Nephron (organoid): ENCODE data around the gene CALN1.

Experiments
- H3K27ac Mint-ChIP-seq, 3 experiments: 2 replicates each; pipeline ENCODE4 v1.8.0; 2020; ENCODE audit warnings: mixed read lengths in 3 of 3, mild to moderate bottlenecking in 2 of 3, moderate library complexity in 1 of 3
- H3K27me3 Mint-ChIP-seq: 2 replicates; pipeline ENCODE4 v1.8.0; 2021; ENCODE audit warnings: low read depth, mild to moderate bottlenecking, moderate library complexity, mixed read lengths
- H3K36me3 Mint-ChIP-seq: 2 replicates; pipeline ENCODE4 v1.8.0; 2020; ENCODE audit warnings: low read depth, mixed read lengths
- H3K4me1 Mint-ChIP-seq: 2 replicates; pipeline ENCODE4 v1.8.0; 2020; ENCODE audit warnings: mixed read lengths
- H3K4me3 Mint-ChIP-seq, 3 experiments: 2 replicates each; pipeline ENCODE4 v1.8.0; 2020; ENCODE audit warnings: mild to moderate bottlenecking in 3 of 3, mixed read lengths in 3 of 3, moderate library complexity in 2 of 3
- H3K9me3 Mint-ChIP-seq: 2 replicates; pipeline ENCODE4 v1.8.0; 2020; ENCODE audit warnings: mixed read lengths
- TF ChIP-seq, protein P1 (sequence below), 3 experiments: fragments of 200-600 bp; sonication (generic); IDR thresholded peaks; one replicate each; pipeline ENCODE4 v1.5.0; 2021; ENCODE audit warnings: antibody characterized with exemption in 3 of 3; ENCODE audit not compliant: unreplicated experiment in 3 of 3

The CALN1 gene

DNA sequence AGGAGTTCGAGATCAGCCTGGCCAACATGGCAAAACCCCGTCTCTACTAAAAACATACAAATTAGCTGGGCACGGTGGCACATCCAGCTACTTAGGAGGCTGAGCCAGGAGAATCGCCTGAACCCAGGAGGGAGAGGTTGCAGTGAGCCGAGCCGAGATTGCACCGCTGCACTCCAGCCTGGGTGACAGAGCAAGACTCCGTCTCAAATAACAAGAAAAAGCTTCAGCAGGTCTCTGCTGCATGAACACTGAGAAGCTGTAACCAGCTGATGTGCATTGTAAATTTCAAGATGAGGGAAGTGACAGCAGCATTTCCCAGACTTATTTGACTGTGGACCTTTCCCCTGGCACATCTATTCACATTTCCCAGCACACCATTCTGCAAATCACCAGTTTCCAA is 222.0 kb downstream of the CALN1 start:
- H3K36me3 Mint-ChIP-seq, result no peaks in the 10 kb centered on the region
- peaks cover 8% of the 10 kb centered on the region for H3K27me3 Mint-ChIP-seq
- no peaks in the 10 kb centered on the region for H3K9me3 Mint-ChIP-seq
- no peaks in the 10 kb centered on the region for H3K4me1 Mint-ChIP-seq
- no peak overlapping the region for H3K4me3 Mint-ChIP-seq
- TF ChIP-seq, protein P1, sequence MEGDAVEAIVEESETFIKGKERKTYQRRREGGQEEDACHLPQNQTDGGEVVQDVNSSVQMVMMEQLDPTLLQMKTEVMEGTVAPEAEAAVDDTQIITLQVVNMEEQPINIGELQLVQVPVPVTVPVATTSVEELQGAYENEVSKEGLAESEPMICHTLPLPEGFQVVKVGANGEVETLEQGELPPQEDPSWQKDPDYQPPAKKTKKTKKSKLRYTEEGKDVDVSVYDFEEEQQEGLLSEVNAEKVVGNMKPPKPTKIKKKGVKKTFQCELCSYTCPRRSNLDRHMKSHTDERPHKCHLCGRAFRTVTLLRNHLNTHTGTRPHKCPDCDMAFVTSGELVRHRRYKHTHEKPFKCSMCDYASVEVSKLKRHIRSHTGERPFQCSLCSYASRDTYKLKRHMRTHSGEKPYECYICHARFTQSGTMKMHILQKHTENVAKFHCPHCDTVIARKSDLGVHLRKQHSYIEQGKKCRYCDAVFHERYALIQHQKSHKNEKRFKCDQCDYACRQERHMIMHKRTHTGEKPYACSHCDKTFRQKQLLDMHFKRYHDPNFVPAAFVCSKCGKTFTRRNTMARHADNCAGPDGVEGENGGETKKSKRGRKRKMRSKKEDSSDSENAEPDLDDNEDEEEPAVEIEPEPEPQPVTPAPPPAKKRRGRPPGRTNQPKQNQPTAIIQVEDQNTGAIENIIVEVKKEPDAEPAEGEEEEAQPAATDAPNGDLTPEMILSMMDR (IDR thresholded peaks at IDR 0.05; ENCODE audit: unreplicated experiment in 3 of 3), result no peak
- H3K27ac Mint-ChIP-seq, result no peak overlapping the region

DNA sequence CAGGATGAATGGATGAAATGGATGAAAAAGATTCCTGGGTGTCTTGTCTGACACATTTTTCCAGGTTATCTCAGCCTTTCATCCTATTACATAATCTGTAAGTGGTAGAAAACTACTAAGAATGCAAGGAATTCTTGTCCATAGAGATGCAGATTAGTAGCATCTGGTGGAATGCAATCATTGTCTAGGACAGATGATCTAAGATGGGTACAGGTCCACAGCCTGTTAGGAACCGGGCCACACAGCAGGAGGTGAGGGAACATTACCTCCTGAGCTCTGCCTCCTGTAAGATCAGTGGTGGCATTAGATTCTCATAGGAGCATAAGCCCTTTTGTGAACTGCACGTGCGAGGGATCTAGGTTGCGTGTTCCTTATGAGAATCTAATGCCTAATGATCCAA is 225.0 kb downstream of the CALN1 start:
- Mint-ChIP-seq H3K9me3 (no peaks in the 10 kb centered on the region), H3K27me3 (peaks cover 8% of the 10 kb centered on the region), H3K27ac (no peak overlapping the region), H3K4me3 (no peak overlapping the region), H3K36me3 (no peaks in the 10 kb centered on the region), H3K4me1 (no peaks in the 10 kb centered on the region)
- TF ChIP-seq, protein P1 (IDR thresholded peaks at IDR 0.05; ENCODE audit: unreplicated experiment in 3 of 3), result no peak

DNA sequence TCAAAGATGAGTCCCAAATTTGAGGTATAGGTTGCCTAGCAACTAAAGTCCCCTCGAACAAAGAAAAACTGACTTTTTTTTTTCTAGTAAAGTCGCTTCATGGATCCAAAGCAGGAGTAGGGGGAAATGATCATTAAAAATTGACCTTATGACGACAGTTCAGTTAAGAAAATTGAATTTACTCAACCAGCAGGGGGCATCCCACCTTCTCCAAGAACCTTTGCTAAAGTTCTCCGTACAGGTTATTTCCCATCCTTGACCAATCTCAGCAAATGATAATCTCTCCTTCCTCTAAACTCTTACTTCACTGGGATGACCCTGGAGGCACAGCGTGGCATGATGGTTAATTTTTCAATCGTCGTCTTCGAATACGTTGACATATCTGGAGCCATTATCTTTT is 228.3 kb downstream of the CALN1 start:
- H3K36me3 Mint-ChIP-seq, result no peaks in the 10 kb centered on the region
- TF ChIP-seq, protein P1 (IDR thresholded peaks at IDR 0.05; ENCODE audit: unreplicated experiment in 3 of 3), result peak in 2 of 3 experiments; percentile 10 to 14
- no peaks in the 10 kb centered on the region for H3K9me3 Mint-ChIP-seq
- H3K27ac Mint-ChIP-seq, result no peak overlapping the region
- no peaks in the 10 kb centered on the region for H3K4me1 Mint-ChIP-seq
- no peaks in the 10 kb centered on the region for H3K27me3 Mint-ChIP-seq
- no peak overlapping the region for H3K4me3 Mint-ChIP-seq

DNA sequence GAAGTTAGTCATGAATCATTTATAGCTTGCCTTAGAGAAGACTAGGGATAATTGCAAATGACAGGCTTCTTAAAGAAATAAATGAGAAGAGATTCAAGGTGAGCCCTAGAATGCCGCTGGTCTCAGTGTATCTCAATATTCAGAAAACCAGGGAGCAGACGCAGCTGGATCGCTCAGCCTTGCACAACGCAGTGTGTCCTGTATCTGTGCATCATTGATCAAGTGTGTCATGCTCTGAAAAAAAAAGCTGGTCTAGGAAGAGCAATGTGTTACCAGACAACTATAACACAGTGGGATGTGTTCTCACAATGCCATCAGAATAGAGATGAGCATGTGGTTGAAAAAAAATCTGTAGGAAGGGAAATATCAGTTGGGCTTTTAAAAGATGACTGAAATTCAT is 230.1 kb downstream of the CALN1 start:
- Mint-ChIP-seq H3K27me3 (peaks cover 7% of the 10 kb centered on the region), H3K27ac (no peak overlapping the region), H3K36me3 (no peaks in the 10 kb centered on the region), H3K9me3 (peaks cover 4% of the 10 kb centered on the region), H3K4me1 (no peaks in the 10 kb centered on the region), H3K4me3 (no peak overlapping the region)
- TF ChIP-seq, protein P1 (IDR thresholded peaks at IDR 0.05; ENCODE audit: unreplicated experiment in 3 of 3), result no peak

DNA sequence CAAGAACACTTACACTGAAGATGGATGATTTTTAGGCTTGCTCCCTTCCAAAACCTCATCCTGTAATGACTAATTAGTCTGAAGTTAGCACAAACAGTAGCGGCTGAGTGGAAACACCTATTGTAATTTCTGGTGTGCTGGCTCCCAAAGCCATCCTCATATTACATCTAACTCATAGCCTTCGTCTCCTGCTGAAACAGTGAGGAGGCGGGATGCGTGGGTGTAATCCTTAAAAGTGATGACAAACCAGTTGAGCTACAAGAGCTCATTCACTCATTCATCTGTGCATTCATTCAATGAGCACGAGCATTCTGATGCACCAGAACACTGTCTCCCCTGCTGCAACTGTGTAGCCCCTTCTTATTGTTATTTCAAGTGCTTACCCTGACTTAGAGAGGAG is 235.3 kb downstream of the CALN1 start:
- TF ChIP-seq, protein P1 (IDR thresholded peaks at IDR 0.05; ENCODE audit: unreplicated experiment in 3 of 3), result no peak
- H3K4me3 Mint-ChIP-seq, result no peak overlapping the region
- H3K4me1 Mint-ChIP-seq, result no peaks in the 10 kb centered on the region
- H3K27ac Mint-ChIP-seq, result no peak overlapping the region
- H3K9me3 Mint-ChIP-seq, result peaks cover 32% of the 10 kb centered on the region
- no peaks in the 10 kb centered on the region for H3K36me3 Mint-ChIP-seq
- peaks cover 7% of the 10 kb centered on the region for H3K27me3 Mint-ChIP-seq

DNA sequence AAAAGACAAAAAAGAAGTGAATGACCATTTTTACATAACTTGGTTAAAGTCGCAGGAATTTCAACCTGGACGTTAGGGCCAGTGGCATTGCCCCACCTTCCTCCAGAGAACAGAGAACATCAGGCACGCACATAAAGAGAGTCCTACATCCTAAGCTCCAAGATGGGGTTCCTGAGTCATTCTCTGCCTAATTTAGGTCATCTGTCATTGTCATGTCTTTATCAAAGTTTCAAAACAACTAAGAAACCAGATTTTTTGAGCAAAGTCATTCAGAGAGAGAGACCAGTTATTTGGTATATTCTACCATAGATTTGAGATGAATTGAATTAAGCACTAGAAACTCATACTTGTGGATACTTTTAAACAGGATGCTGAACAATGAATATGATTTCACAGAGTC is 241.7 kb downstream of the CALN1 start:
- H3K9me3 Mint-ChIP-seq, result peaks cover 21% of the 10 kb centered on the region
- no peaks in the 10 kb centered on the region for H3K27me3 Mint-ChIP-seq
- no peaks in the 10 kb centered on the region for H3K4me1 Mint-ChIP-seq

More for the DNA sequence above, 241.7 kb downstream of the CALN1 start:
- H3K36me3 Mint-ChIP-seq, result no peaks in the 10 kb centered on the region
- TF ChIP-seq, protein P1 (IDR thresholded peaks at IDR 0.05; ENCODE audit: unreplicated experiment in 3 of 3), result no peak
- H3K27ac Mint-ChIP-seq, result no peak overlapping the region
- H3K4me3 Mint-ChIP-seq, result no peak overlapping the region
